GM19372 (cell line): ENCODE measurements around the gene NEK9.
"Not testable (repeated sequence)": the region's sequence is repeated elsewhere in the genome, so short reads cannot be mapped to it uniquely, and the experiment has no call there.

ENCODE experiments used
- ATAC-seq: cut with Tn5 transposase; IDR thresholded peaks from one replicate; pipeline ENCODE4 v1.9.1; 2021; ENCODE audit warnings: mild to moderate bottlenecking, low read depth, moderate library complexity; ENCODE audit not compliant: unreplicated experiment

Gene NEK9

DNA sequence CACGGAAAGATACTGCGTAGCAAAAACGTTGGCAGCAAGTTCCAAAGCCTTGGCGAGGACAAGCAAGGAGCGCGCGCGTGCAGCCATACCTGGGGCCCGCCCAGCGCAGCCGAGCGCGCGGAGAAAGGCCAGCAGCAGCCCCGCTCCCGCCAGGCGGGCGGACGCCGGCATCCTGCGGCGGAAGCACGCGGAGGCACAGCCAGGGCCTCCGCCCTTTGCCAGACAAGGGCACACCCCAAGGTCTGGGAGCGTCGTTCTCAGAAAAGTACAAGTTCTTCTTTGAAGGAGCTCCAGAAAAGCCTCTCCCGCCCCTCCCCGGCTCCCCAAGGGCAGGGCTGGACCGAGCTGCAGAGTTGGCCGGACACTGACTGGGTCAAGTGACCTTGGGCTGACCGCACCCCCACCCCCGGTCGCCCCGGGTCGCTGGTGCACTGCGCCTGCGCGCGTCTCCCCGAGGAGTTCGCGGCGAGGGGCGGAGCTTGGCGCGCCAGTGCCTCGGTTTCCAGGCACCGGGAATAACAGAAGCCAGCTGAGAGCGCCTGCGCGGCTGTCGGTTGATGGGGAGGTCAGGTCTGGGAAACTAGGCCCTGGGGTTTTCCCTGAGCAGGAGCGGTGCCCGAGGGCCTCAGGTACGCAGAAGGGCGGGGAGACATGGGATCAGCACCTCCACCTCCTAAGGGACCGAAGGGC, 57.6 kb downstream of the NEK9 start, which contains the start of gene ZC2HC1C:
ZC2HC1C (plus strand) TSS at position 521 of the 690 bp plus-strand sequence. CDS start 933 bp downstream, outside the sequence.
- peak; percentile 73 for ATAC-seq

DNA sequence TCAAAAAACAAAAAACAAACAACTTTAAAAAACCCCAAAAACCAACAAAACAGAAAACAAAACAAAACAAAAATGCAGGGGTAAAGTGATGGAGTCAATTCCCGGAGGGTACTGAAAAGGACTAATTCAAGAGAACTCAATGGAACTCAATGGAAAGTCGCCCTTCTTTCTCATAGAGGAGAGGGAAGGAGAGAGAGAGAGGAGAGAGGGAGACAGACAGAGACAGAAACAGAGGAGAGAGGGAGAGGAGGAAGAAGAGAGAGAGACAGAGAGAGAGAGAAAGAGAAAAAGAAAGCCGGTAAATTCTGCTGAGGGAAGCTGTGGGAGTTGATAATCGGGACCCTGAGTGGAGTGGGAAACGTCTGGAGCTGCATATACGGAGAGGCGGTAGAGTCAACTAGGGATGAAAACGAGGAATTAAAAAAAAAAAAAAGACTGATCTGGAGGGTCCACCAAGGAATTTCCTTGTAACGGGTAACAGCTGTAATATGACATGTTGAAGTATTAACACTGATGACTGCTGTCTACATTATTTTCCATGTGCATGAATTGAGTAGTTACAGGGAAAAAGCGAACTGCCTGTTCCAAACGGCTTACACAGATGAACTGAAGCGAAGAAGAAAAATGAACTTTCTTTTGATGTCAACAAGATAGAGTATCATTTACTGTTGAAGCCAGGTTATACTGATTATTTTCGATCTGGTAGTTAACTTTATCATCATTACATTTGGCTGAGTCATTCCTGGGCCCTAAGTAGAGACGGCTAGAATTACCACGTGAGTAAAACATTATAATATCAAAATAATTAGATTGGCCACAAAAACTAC, 58.3 kb downstream of the NEK9 start:
- ATAC-seq, result no peak

DNA sequence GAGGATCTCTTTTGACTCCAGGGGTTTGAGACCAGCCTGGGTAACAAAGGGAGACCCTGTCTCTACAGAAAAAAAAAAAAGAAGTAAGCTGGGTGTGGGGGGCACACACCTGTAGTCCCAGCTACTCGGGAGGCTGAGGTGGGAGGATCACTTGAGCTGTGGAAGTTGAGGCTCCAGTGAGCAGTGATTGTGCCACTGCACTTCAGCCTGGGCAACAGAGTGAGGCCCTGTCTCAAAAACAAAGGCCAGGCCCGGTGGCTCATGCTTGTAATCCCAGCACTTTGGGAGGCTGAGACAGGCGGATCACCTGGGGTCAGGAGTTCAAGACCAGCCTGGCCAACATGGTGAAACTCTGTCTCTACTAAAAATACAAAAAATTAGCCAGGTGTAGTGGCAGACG, 59.1 kb downstream of the NEK9 start:
- not testable (repeated sequence) for ATAC-seq

DNA sequence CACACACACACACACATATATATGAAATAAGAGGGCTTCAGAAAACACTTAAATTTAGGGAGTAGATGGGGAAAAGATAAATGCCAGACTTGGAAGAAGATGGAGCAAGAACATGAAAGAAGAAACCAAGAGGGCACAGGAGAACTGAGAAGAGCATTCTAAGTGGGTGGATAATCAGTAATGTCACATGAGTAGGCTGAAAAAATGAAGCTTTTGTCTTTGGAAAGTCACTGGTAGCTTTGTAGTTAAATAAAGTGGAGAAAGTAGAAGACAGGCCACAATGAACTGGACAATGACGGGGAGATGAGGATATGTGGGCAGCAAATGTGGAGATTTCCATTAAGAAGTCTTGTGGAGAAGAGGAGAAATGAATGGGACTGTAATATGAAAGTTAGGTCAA, 59.6 kb downstream of the NEK9 start:
- ATAC-seq, result no peak

GRCh38 chr14:75066691-75067090, 60.2 kb downstream of the NEK9 start:
- no peak for ATAC-seq

- peak; percentile 10 for ATAC-seq
These were observed 62.7 kb downstream of the NEK9 start for GRCh38 chr14:75064205-75064567.

- peak; percentile 97 for ATAC-seq
These were observed 63.2 kb downstream of the NEK9 start, which contains the start of gene ACYP1 for GRCh38 chr14:75063491-75064204. ACYP1 (minus strand) TSS chr14:75064024; CDS start chr14:75063553, 471 bp downstream.

GRCh38 chr14:75063013-75063412, 63.8 kb downstream of the NEK9 start:
- ATAC-seq, result no peak

- ATAC-seq, result no peak
These were observed 66.4 kb downstream of the NEK9 start for GRCh38 chr14:75060420-75060819.

DNA sequence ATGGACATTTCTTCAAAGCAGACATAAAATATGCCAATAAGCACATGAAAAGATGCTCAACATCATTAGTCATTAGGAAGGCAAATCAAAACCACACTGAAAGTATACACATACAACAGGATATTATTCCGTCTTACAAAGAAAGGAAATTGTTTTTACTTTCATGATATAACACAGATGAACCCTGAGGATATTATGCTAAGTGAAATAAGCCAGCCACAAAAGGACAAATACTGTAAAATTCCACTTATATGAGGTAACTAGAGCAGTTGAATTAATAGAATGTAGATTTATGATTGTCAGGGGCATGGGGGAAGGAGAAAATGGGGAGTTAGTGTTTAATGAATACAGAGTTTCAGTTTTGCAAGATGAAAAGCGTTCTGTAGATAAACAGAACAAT, 67.2 kb downstream of the NEK9 start:
- no peak for ATAC-seq

GRCh38 chr14:75054421-75054820, 72.4 kb downstream of the NEK9 start:
- ATAC-seq, result no peak

- ATAC-seq, result no peak
These were observed 73.2 kb downstream of the NEK9 start for GRCh38 chr14:75053396-75054291.

GRCh38 chr14:75051556-75051899, 75.3 kb downstream of the NEK9 start:
- no peak for ATAC-seq

- peak; percentile 72 for ATAC-seq
These were observed 75.8 kb downstream of the NEK9 start, which contains the start of gene MLH3 for GRCh38 chr14:75050852-75051555. MLH3 (minus strand) TSS chr14:75051467; CDS start chr14:75049655, 1,812 bp downstream.

GRCh38 chr14:75049731-75050201, 77.1 kb downstream of the NEK9 start:
- ATAC-seq, result no peak

DNA sequence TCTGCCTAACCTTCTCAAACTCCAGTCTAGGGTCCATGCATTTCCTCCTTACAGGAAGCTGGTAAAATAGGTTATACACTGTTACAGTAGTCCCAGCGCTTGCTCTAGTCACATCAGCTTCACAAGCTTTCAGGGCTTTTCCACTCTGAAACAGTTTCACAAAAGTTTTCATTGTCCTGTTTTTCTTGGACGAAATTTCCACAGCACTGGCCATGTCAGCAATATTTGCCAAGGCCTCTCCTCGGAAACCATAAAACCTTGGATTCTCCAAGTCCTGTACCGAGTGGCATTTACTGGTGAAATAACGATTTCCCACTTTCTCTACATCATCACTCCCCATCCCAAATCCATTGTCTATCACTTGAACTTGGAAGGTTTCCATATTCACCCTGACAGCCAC, 77.7 kb downstream of the NEK9 start:
- ATAC-seq, result no peak

DNA sequence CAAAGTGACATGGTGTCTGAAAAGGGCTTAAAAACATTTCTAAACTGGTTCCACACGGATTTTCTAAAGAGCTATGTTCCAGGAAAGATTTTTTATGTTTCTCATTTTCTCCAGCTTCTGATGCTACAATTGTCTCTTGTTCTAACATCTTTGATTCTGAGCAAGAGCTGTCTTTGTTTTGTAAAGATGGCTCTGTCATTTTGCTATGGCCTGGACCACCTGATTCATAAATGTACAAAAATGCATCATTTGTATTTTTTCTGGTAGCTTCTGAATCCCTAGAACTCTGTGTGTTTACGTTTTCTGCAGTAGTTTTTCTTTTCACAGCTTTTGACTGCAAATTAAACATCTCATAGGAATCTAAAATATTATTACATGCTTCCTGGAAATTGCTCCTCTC, 78.7 kb downstream of the NEK9 start:
- ATAC-seq, result no peak

DNA sequence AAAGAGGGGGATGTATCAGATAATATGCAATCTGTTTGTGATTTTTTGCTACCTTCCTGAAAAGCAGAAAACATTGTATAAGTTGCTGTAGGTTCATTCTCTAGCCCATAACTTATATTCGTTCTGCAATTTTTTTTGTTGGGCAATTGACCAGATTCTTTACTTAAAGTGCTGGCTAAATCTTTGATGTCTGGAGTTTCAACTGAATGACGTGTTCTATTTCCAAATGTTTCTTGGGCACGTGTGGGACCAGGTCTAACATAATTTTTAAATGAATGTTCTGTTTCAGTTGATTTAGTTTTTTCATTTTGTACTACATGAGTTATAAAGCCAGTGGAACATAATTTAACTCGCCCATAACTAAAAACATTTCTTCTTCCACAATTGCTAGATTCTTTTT, 79.3 kb downstream of the NEK9 start:
- no peak for ATAC-seq

DNA sequence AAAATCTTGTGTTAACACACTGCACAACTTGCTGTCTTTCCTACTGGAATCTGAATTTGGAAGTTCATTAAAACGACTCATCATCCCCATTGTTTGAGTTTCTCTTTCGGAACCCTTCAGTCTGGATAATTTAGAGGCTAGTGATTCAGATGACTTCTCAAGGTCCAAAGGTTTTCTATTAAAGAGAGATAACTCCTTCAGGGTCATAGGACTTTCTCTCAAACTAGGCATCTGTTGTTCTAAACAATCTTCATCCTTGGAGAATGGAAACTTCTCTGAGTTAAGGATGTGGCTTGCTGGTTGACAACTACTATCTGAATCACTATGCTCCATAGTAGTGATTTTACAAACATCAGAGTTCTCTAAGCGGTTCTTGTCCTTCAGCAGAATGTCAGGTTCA, 79.9 kb downstream of the NEK9 start:
- no peak for ATAC-seq
